SU-DHL-6 (cell line): Measurements from ENCODE around the gene CAMSAP1.

ENCODE experiments used
- EZH2phosphoT487 ChIP-seq: fragments of 200-600 bp; sonication (generic), shearing (Covaris generic); conservative IDR thresholded peaks from 2 replicates; pipeline ENCODE4 v1.6.1; 2018; ENCODE audit warnings: mild to moderate bottlenecking, antibody characterized with exemption, low read length, moderate library complexity, mixed read lengths
- TF ChIP-seq, protein P1 (sequence below): fragments of 200-600 bp; sonication (generic); IDR thresholded peaks from one replicate; pipeline ENCODE4 v1.5.1; 2017; ENCODE audit warnings: antibody characterized with exemption, mild to moderate bottlenecking, low read length, moderate library complexity; ENCODE audit not compliant: insufficient read depth, poor library complexity, severe bottlenecking

GRCh38 chr9:135888766-135889394 is 18.5 kb downstream of the CAMSAP1 start:
- TF ChIP-seq, protein P1, sequence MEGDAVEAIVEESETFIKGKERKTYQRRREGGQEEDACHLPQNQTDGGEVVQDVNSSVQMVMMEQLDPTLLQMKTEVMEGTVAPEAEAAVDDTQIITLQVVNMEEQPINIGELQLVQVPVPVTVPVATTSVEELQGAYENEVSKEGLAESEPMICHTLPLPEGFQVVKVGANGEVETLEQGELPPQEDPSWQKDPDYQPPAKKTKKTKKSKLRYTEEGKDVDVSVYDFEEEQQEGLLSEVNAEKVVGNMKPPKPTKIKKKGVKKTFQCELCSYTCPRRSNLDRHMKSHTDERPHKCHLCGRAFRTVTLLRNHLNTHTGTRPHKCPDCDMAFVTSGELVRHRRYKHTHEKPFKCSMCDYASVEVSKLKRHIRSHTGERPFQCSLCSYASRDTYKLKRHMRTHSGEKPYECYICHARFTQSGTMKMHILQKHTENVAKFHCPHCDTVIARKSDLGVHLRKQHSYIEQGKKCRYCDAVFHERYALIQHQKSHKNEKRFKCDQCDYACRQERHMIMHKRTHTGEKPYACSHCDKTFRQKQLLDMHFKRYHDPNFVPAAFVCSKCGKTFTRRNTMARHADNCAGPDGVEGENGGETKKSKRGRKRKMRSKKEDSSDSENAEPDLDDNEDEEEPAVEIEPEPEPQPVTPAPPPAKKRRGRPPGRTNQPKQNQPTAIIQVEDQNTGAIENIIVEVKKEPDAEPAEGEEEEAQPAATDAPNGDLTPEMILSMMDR, result no peak
- no peak for TF ChIP-seq EZH2phosphoT487
